HuH-7.5 (cell line): ENCODE measurements around the gene TIGIT.

Experiments
- DNase-seq: peaks from one replicate; pipeline ENCODE4 v3.0.0; 2011; ENCODE audit warnings: low spot score

Gene TIGIT

GRCh38 chr3:114355653-114356052, 61.8 kb downstream of the TIGIT start:
- DNase-seq: no peak

DNA sequence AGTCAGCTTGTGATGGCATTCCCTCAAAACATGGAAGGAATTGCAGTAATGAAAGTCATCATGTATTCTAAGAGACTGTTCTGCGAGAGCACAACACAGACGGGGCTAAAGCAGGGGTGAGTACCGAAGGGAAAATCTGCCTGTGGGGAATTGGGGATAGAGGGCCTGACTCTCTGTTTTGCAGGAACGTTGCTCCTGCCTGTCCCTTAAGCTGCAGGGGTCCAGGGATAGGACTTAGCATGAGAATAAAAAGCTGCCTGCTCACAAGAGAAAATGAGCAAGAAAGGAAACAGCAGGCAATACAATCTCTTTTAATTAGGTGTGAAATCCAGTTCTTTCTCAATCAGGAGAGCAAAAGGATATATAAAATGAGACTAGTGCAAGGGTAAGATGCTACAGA, 62.2 kb downstream of the TIGIT start:
- DNase-seq: no peak

- no peak for DNase-seq
Observed at GRCh38 chr3:114356525-114356924, 62.7 kb downstream of the TIGIT start.
